A673 (cell line): ENCODE measurements around the gene IFT25. TPM values are rescaled to one million over a fixed set of nuclear protein-coding genes. Genes with fewer than 3 reads are reported as not detected.

Experiments
- BruUV-seq: library from RNA; stranded (reverse); fragments of 400-500 nt; replicated peaks from 2 replicates; lab custom pipeline; 2021; lab: Mats Ljungman, UMichigan
- CTCF ChIA-PET: fragments of 300-600 bp; sonication (Branson Sonifier 250); formaldehyde crosslinking; loops from one replicate; lab custom pipeline; 2022; ENCODE audit warnings: antibody characterized with exemption; lab: Charles Lee
- POLR2A ChIA-PET: fragments of 300-600 bp; sonication (Branson Sonifier 250); formaldehyde crosslinking; loops from one replicate; lab custom pipeline; 2022; ENCODE audit warnings: antibody characterized with exemption; ENCODE audit not compliant: low non-redundant PET; lab: Charles Lee
- DNase-seq: peaks from one replicate; pipeline ENCODE4 v3.0.0-alpha.2; 2015; ENCODE audit warnings: low spot score
- H3K27ac ChIP-seq: fragments of 200-600 bp; sonication (generic); 2 replicates; pipeline ENCODE4 v1.5.1; 2016; ENCODE audit warnings: mixed run types, low read depth, mild to moderate bottlenecking, mixed read lengths, antibody characterized with exemption, low read length; ENCODE audit not compliant: poor library complexity, severe bottlenecking
- H3K27me3 ChIP-seq: fragments of 200-600 bp; sonication (generic); replicated peaks from 2 replicates; pipeline ENCODE4 v1.6.1; 2017; ENCODE audit warnings: mixed run types, low read depth, mild to moderate bottlenecking, mixed read lengths, antibody characterized with exemption, low read length; ENCODE audit not compliant: insufficient read depth, poor library complexity
- H3K36me3 ChIP-seq: fragments of 200-600 bp; sonication (generic); 2 replicates; pipeline ENCODE4 v1.6.1; 2016; ENCODE audit warnings: mixed run types, mild to moderate bottlenecking, mixed read lengths, antibody characterized with exemption, low read length; ENCODE audit not compliant: insufficient read depth, poor library complexity, severe bottlenecking
- H3K4me1 ChIP-seq: fragments of 200-600 bp; sonication (generic); 2 replicates; pipeline ENCODE4 v1.6.1; 2017; ENCODE audit warnings: mixed run types, mild to moderate bottlenecking, mixed read lengths, antibody characterized with exemption, low read length; ENCODE audit not compliant: insufficient read depth, poor library complexity, severe bottlenecking
- H3K4me3 ChIP-seq: fragments of 200-600 bp; sonication (generic); 2 replicates; pipeline ENCODE4 v1.5.1; 2016; ENCODE audit warnings: low read depth, mixed run types, mild to moderate bottlenecking, mixed read lengths, low read length; ENCODE audit not compliant: poor library complexity, severe bottlenecking
- H3K9me3 ChIP-seq: fragments of 200-600 bp; sonication (generic); 2 replicates; pipeline ENCODE4 v1.6.1; 2016; ENCODE audit warnings: mixed run types, low read depth, mild to moderate bottlenecking, mixed read lengths, antibody characterized with exemption, low read length; ENCODE audit not compliant: poor library complexity, severe bottlenecking
- EZH2 ChIP-seq: fragments of 200-600 bp; sonication (generic); IDR thresholded peaks from 2 replicates; pipeline ENCODE4 v1.6.1; 2017; ENCODE audit warnings: borderline replicate concordance, low read depth, mild to moderate bottlenecking, mixed read lengths, antibody characterized with exemption, low read length; ENCODE audit not compliant: poor library complexity, severe bottlenecking
- intact Hi-C: fragments of 100-400 bp; cut with micrococcal nuclease; formaldehyde crosslinking; loops from one replicate; pipeline ENCODE4 v1.10.0; 2022; ENCODE audit not compliant: unreplicated experiment
- total RNA-seq: library from RNA; stranded (reverse); gene quantifications from 2 replicates; pipeline ENCODE4 v1.2.3, GENCODE V29; 2021
- TF ChIP-seq, protein P1 (sequence below): fragments of 300-800, 200-600 bp; sonication (generic); conservative IDR thresholded peaks from 2 replicates; pipeline ENCODE4 v1.5.1; 2017; ENCODE audit warnings: low read depth, mild to moderate bottlenecking, antibody characterized with exemption, low read length, moderate library complexity, mixed read lengths

IFT25 gene
- total RNA-seq, 1 experiment from 2014 or later, result 41.0 TPM

DNA sequence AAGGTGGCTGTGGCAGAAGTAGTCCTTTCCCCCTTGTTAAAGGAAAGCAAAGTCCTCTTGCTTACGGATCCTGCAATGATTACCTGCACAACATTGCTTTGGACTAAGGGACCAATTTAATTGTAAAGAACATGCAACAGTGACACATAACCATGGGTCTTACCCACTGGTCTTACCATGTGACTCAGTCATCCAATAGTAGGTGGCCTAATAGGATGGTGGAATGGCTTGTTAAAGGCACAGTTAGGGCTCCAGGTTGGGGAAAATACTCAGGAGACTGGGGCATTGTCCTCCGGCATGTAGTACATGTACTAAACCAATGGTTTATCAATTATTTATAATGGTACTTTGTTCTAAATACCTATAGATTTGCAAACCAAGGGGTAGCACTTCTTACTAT lies 53.8 kb downstream of the IFT25 start:
- POLR2A ChIA-PET, result no interaction called here
- no TSS peak for BruUV-seq
- no peak overlapping the region for H3K4me3 ChIP-seq
- H3K27ac ChIP-seq, result no peak overlapping the region
- no peak for DNase-seq
- intact Hi-C loops, result no loop called here
- H3K9me3 ChIP-seq, result no peaks in the 10 kb centered on the region
- CTCF ChIA-PET, result no interaction called here
- TF ChIP-seq, protein P1, sequence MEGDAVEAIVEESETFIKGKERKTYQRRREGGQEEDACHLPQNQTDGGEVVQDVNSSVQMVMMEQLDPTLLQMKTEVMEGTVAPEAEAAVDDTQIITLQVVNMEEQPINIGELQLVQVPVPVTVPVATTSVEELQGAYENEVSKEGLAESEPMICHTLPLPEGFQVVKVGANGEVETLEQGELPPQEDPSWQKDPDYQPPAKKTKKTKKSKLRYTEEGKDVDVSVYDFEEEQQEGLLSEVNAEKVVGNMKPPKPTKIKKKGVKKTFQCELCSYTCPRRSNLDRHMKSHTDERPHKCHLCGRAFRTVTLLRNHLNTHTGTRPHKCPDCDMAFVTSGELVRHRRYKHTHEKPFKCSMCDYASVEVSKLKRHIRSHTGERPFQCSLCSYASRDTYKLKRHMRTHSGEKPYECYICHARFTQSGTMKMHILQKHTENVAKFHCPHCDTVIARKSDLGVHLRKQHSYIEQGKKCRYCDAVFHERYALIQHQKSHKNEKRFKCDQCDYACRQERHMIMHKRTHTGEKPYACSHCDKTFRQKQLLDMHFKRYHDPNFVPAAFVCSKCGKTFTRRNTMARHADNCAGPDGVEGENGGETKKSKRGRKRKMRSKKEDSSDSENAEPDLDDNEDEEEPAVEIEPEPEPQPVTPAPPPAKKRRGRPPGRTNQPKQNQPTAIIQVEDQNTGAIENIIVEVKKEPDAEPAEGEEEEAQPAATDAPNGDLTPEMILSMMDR, result no peak
- no peak for TF ChIP-seq EZH2
- no peaks in the 10 kb centered on the region for H3K27me3 ChIP-seq
- no peaks in the 10 kb centered on the region for H3K4me1 ChIP-seq
- no peaks in the 10 kb centered on the region for H3K36me3 ChIP-seq

DNA sequence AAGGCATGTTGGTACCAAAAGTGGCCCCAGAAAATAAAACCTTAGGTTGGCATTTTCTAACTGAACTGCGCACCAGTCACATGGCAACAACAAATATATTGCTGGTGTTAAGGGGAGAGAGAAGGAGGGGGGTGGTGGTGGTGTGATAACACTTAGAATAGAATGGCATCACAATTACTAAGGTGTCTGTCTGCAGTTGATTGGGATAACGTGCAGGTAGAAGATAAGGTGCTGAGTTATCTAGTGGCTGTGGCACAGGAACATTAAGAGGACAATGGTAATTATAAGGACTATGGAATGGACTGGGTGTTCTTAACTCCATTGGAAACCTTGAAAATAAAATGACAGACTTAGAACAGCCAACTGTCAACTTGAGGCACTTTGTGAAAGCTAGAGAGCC lies 54.5 kb downstream of the IFT25 start:
- Histone ChIP-seq H3K4me1 (no peaks in the 10 kb centered on the region), H3K9me3 (no peaks in the 10 kb centered on the region), H3K4me3 (no peak overlapping the region), H3K27ac (no peak overlapping the region), H3K36me3 (no peaks in the 10 kb centered on the region), H3K27me3 (no peaks in the 10 kb centered on the region)
- intact Hi-C loops, result no loop called here
- CTCF ChIA-PET, result no interaction called here
- DNase-seq, result no peak
- TF ChIP-seq, protein P1, result no peak
- TF ChIP-seq EZH2, result no peak
- BruUV-seq, result no TSS peak
- POLR2A ChIA-PET, result no interaction called here

DNA sequence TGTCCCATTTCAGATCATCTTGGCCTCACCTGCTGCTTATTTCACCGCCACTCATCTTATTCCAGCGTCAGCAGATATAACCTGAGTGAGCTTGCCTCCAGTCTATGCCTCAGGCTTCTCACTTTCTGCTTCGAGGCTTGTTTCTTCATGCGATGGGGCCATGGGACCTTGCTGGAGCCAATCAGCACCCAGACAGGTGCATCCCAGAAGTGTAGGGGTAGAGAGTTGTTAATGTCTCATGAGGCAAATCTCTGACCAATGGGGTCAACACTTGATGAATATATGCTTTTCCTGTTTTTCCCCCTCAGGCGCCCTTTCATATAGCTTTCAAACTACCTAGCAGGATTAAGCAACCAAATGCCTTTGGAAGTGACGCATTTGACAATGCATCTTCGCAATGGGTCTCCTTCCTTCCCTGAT lies 55.0 kb downstream of the IFT25 start:
- CTCF ChIA-PET, result no interaction called here
- no peak overlapping the region for H3K4me3 ChIP-seq

More for the DNA sequence above, 55.0 kb downstream of the IFT25 start:
- no TSS peak for BruUV-seq
- Histone ChIP-seq H3K27ac (peak overlapping the region; percentile 37), H3K27me3 (no peaks in the 10 kb centered on the region), H3K36me3 (no peaks in the 10 kb centered on the region), H3K9me3 (no peaks in the 10 kb centered on the region), H3K4me1 (no peaks in the 10 kb centered on the region)
- POLR2A ChIA-PET, result no interaction called here
- TF ChIP-seq EZH2, result no peak
- TF ChIP-seq, protein P1, result no peak
- intact Hi-C loops, result no loop called here
- no peak for DNase-seq
